Right ventricle myocardium superior (tissue), 1 donor: ENCODE data around the gene PLK2. TPM values are rescaled to one million over a fixed set of nuclear protein-coding genes. Genes with fewer than 3 reads are reported as not detected.

Experiments
- ATAC-seq: fragments of 200-7000 bp; cut with Tn5 transposase; one replicate; pipeline ENCODE4 v1.9.1; 2020; ENCODE audit warnings: mild to moderate bottlenecking; ENCODE audit not compliant: poor library complexity
- DNase-seq: peaks from one replicate; pipeline ENCODE4 v3.0.0-alpha.2; 2020
- intact Hi-C: fragments of 100-400 bp; cut with DNase I; formaldehyde crosslinking; loops from one replicate; pipeline ENCODE4 v1.11.2; 2022
- total RNA-seq: library from RNA; stranded (reverse); fragmentation: NEBNext Ultra II Directional; extraction: Animal tissue kit (Norgen Biotek cat#: 25700); gene quantifications from one replicate; pipeline ENCODE4 v1.2.1, GENCODE V29; 2021
- donor health status: DM: no; HTN: yes; CAD: no; lungs with severe emphysema.

Gene PLK2
- total RNA-seq, 1 donor from 2014 or later = 63.6 TPM

DNA sequence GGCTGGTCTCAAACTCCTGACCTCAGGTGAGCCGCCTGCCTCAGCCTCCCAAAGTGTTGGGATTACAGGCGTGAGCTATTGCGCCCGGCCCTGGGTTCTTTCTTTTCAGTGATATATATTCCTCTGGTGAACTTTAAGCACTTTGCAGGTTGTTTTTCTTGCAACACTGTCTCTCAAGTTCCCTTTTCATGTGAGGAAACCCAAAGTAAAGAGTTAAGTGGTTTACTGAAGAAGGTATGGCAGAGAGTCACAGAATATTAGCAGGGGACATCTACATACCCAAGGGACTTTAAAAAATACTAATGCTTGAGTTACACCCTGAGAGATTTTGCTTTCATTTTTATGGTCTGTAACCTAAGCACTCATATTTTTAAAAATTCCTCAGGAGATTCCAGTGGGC is 24.6 kb upstream of the PLK2 start:
- intact Hi-C loops = no loop called here
- DNase-seq (no peak), ATAC-seq (no peak)

DNA sequence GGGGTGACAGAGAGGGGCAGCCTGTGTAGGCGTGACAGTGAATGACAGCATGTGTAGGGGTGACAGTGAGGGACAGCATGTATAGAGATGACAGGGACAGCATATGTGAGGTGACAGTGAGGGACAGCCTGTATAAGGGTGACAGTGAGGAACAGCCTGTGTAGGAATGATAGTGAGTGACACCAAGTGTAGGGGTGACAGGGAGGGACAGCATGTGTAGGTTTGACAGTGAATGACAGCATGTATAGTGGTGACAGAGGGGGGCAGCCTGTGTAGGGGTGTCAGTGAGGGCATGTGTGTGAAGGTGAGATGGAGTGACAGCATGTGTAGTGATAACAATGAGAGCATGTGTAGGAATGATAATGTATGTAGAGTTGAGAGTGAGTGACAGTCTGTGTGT is 22.6 kb upstream of the PLK2 start:
- no peak for ATAC-seq
- intact Hi-C loops = no loop called here
- no peak for DNase-seq

DNA sequence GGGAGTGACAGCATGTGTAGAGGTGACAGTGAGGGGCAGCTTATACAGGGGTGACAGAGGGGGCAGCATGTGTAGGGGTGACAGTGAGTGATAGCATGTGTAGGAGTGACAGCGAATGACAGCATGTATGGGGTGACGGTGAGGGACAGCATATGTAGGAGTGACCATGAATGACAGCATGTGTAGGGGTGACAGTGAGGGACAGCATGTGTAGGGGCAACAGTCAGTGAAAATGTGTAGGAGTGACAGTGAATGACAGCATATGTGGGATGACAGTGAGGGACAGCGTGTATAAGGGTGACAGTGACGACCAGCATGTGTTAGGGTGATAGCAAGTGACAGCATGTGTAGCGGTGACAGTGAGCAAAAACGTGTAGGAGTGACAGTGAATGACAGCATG is 21.9 kb upstream of the PLK2 start:
- intact Hi-C loops = no loop called here
- ATAC-seq (no peak), DNase-seq (no peak)

DNA sequence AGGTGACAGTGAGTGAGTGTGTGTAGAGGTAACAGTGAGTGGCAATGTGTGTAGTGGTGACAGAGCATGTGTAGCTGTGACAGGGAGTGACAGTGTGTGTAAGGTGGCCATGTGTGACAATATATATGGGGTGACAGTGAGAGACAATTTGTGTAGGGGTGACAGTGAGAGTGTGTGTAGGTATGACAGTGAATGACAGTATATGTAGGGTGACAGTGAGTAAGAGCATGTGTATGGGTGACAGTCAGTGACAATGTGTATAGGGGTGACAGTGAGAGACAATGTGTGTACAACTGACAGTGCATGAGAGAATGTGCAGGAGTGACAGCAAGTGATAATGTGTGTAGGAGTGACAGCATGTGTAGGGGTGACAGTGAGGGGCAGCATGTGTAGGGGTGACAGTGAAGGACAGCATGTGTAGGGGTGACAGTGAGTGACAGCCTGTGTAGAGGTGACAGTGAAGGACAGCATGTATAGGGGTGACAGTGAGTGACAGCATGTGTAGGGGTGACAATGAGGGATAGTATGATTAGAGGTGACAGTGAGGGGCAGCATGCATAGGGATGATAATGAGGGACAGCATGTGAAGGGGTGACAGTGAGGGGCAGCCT is 21.3 kb upstream of the PLK2 start:
- intact Hi-C loops = no loop called here
- no peak for DNase-seq
- ATAC-seq = no peak

DNA sequence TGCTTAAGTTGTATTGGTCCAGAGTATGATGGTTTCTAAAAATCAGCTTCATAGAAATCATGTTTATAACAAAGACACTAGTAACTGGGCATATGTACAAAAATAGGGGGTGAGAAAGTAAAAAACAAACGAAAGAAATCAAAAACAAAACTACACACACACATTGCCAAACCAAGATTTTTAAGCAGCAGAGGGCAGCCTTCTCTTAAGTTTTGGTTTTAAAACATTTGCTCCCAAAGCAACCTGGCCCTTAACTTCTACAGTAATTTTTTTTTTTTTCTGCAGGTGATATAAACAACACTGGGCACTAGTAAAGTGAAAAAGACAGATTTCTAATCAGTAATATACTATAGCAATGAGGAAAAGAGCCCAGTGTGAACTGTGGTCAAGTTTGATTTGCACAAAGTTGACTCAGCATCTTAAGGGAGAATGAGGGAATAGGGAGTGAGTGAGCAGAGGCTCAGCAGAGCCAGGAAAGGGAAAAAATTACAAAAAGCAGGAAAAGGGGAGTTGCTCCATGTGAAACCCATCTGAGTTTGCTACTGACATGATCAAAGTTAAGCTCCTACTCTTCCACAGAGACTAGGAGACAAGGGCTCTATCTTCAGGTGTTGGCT is 18.0 kb upstream of the PLK2 start:
- DNase-seq (no peak), ATAC-seq (no peak)
- intact Hi-C loops = no loop called here

DNA sequence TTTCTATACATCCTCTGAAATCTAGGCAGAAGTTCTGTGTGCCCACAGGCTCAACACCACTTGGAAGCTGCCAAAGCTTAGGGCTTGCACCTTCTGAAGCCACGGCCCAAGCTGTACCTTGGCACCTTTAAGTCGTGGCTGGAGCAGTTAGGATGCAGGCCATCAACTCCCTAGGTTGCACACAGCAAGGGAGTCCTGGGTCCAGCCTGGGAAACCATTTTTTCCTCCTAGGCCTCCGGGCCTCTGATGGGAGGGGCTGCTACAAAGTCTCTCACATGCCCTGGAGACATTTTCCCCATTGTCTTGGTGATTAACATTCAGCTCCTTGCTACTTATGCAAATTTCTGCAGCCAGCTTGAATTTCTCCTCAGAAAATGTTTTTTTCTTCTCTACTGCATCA is 15.5 kb upstream of the PLK2 start:
- intact Hi-C loops = no loop called here
- ATAC-seq = no peak
- DNase-seq = no peak

DNA sequence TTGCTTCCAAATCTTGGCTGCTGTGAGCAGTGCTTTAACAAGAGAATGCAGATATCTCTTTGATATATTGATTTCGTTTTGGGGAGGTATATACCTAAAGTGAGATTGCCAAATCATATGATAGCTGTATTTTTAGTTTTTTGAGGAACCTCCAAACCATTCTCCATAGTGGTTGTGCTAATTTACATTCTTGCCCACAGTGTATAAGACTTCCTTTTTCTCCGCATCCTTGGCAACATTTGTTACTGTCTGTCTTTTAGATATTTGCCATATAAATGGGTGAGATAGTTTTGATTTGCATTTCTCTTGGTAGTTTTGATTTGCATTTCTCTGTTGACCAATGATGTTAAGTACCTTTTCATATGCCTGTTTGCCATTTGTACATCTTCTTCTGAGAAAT is 10.0 kb upstream of the PLK2 start:
- no peak for ATAC-seq
- intact Hi-C loops = loop anchor here (5.0 kb wide), 1 partner anchor 973 kb away; no protein-coding TSS in a partner anchor
- DNase-seq = no peak

DNA sequence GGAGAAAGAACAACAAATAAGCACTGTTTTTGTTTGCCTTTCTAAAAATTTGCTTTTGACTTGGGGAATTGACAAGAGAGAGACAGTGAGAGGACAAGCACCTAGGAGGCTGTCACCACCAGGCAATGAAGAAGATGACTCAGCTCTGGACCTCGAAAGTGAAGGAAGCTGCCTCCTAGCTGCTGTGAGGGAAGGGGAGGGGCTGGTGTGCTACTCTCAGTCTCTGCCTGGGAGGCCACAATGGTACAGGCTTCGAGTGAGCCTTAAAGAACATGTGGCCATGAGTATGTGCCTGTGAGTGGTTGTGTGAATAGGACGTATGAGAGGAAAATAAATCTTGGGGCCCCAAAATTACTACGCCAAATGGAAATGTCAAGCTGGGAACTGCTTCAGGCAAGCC is 7.1 kb upstream of the PLK2 start:
- intact Hi-C loops = loop anchor here (5.0 kb wide), 1 partner anchor 970 kb away; no protein-coding TSS in a partner anchor
- no peak for ATAC-seq
- no peak for DNase-seq

DNA sequence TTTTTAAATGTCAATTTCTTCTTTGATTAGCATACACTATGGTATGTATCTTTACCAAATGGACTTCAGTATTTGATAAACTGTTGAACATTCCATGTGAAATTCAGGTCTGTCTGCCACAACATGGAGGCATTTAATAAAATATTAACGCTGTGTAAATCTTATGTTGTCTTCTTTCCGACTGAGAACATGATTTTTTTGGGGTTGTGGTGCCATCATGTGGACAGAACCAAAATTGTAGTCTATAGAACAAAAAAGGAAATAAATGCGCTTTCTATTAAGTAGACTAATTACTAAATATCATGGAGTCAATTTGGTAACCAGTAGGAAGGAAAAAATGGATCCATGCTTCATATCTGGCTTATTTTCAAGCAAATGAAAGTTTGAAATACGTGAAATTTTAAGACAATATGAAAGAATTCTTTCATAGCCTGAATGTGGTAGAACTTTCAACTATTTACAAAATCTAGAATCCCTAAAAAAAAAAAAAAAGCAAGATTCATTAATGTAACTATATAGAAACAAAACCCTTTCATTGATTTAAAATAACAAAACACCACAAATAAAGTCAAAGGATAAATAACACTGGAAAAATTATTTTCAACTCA is 2.8 kb upstream of the PLK2 start:
- intact Hi-C loops = no loop called here
- no peak for DNase-seq
- no peak for ATAC-seq

DNA sequence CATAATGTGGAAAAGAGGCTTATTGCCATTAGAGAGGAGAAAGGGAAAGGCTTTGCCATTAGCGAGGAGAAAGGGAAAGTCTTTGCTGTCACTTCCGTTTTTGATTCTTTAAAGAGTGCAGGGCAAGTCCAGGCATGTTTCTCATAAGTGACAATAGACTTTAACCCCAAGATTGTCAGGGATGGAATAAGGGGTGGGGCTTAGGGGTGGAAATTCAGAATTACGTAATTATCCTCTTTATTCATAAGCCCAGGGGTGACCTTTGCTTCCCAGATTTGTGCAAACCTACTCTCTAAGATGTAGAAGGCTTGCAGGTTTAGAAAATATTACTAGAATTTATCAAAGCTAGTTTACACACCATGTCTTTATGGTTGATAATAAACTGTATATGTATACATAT is 2.3 kb upstream of the PLK2 start:
- no peak for DNase-seq
- intact Hi-C loops = no loop called here
- no peak for ATAC-seq

DNA sequence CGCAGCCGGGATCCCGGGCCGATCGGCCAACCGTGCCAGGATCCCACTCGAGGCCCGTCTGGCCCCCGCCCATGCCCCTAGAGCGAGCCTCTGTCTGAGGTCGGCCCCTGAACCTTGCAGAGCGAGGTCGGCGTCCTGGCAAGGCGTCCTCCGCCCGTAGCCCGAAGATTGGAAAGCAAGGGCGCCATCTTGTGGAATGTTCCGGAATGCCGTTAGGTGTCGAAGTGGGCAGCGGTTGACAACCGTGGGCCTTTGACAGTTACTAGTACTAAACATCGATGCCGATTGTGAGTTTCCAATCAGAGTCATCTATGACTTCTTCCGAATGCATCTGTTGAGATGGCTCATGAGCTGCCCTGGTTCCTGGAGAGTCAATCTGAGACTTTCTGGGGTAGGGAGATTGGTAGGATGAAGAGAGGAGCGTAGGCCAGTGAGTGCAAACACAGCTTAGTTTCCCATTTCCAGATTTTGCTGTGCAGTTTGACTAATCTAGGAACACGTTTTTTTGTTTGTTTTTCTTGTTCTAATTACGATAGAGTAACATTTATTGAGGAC is 923 bp upstream of the PLK2 start:
- peak; percentile 94 for DNase-seq
- ATAC-seq = peak; percentile 84
- intact Hi-C loops = loop anchor here (2.0 kb wide), 3 partner anchors 572 to 1162 kb away; no protein-coding TSS in a partner anchor

DNA sequence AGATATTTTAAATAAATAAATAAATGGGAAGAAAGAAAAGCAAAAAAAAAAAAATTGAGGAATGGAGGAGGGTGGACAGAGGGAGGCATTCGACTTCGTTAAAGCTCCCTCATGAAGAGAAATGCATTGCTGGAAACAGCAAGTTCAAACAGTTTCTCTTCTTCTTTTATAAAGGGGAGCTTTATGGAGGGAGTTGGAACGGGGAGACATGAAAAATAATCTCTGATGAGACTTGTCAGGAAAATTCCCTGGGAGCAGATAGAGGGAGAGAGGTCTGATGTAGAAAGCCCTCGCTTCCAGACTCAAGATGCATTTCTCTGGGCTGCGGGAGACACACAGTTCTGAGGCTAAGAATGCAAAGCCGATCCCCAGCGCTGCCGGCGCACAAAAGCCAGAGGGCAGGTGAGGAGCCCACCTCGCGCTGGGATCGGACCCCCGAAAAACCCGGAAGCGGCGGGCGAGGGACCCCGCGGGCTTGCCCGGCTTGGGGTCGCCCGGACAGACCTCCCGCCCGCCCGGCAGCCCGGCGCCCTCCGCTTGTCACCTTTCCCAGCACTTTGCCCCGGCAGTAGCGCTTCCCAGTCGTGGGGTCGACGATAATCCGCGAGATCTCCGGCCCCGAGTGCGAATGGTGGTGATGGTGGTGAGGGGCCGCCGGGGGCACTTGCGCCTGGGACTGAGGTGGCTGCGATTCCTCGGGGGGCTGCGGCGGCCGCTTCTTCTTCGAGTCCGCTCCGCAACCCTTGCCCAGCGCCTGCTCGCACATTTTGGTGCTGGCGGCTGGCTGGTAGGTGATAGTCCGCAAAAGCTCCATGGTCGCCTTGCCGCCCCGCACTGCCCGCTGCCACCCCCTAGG is 512 bp downstream of the PLK2 start:
- DNase-seq = peak; percentile 57
- intact Hi-C loops = loop anchor here (2.0 to 10.0 kb wide), 6 partner anchors 95 to 1161 kb away; no protein-coding TSS in a partner anchor

DNA sequence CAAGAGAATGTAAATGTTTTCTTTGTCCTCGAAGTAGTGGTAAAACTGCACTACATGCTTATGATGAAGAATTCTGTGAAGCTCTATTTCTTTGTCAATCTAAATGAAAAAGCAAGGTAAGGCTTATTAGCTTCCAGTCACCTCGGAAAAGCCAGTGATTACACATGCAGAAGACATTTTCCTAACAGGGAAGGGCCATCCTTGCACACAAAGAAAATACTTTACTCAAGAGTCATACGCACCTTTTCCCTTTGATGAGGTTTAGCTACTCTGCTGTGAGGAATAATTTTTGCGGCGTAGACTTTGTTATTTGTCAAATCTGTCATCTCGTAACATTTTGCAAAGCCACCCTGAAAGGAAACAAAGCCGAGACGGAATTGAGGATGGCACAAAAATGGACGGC is 1.1 kb downstream of the PLK2 start:
- ATAC-seq (no peak), DNase-seq (no peak)
- intact Hi-C loops = loop anchor here (10.0 kb wide), 3 partner anchors 94 to 384 kb away; no protein-coding TSS in a partner anchor

More for the DNA sequence above, 512 bp downstream of the PLK2 start:
- ATAC-seq = peak; percentile 33

DNA sequence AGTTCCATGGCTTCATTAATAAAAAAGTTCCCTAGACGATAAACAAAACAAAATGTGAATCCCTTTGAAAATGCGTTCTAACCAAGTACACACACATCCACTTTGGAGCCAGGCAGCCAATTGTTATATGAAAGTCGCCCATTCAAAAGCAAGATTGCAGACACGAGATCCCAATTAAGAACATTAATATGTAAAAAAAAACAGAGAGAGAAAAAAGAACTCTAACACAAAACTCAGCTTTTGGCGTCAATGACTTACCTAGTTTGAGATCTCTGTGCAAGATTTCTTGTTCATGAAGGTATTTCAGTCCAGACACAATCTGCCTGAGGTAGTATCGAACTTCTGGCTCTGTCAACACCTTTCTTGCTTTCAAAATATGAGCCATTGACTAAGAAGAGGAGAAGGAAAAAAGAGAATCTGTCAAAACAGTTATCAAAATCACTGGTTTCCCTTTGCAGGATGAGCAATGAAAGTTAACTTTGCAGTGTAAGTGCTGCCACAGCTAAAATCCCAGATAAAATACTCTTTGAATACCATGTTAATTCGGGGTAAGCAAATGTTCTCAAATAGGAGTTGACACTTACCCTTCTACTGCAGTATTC is 1.6 kb downstream of the PLK2 start:
- no peak for DNase-seq
- intact Hi-C loops = loop anchor here (10.0 kb wide), 3 partner anchors 93 to 383 kb away; no protein-coding TSS in a partner anchor
- ATAC-seq = no peak

DNA sequence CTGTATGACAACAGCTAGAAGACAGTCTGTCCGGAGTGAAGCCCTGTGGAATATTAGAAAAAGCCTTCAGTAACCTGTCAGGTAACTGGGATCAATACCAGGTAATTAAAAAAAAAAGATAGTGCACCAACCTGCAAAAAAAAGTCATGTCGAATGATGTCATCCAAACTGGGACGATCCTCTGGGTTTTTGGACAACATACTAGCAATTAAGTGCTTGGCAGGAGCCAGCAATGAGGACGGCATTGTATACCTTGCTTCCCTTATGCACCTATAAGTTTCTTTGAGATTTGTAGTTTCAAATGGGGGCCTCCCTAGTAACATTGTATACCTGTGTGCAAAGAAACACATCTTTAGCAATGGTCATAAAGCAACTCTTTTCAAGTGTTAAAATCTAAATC is 2.8 kb downstream of the PLK2 start:
- intact Hi-C loops = loop anchor here (10.0 kb wide), 3 partner anchors 92 to 382 kb away; no protein-coding TSS in a partner anchor
- ATAC-seq (no peak), DNase-seq (no peak)

DNA sequence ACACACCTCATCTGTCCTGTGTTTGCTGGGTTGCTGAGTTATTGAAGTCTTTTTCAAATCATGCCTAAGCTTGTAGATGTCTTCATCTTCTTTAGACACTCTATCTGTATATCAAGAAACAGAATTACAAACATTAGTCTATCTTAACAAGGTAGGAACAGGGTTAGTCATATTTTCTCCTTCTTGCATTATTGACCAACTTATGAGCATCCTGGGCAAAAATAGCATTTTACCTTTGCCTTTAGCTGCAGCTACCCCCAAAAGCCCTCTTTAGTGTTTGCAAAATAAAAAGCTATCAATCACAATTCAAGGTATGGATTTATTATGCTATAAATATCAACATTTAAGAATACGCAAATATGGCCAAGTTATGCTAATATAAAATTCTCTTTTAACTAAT is 3.4 kb downstream of the PLK2 start:
- no peak for ATAC-seq
- intact Hi-C loops = loop anchor here (10.0 kb wide), 3 partner anchors 92 to 382 kb away; no protein-coding TSS in a partner anchor

DNA sequence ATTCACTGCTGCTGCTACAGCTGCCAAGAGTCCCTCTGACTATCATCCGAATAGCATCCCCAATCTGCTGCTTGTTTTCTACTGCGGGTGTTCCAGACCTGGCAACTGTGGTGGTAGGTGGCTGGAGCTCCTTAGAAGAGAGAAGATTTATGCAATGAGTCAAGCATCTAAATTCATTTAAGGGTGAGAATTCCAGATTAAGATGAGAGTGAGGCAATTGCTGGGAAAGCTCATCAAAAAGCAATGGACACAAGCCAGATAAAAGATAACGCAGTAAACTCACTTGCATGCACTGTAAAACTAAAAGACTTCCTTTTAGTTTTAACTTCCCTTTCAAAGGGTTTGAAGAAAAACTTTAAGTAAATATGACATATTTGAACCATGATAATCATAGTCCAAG is 3.9 kb downstream of the PLK2 start:
- no peak for DNase-seq
- intact Hi-C loops = loop anchor here (10.0 kb wide), 3 partner anchors 91 to 381 kb away; no protein-coding TSS in a partner anchor
- no peak for ATAC-seq

More for the DNA sequence above, 3.4 kb downstream of the PLK2 start:
- DNase-seq = no peak

DNA sequence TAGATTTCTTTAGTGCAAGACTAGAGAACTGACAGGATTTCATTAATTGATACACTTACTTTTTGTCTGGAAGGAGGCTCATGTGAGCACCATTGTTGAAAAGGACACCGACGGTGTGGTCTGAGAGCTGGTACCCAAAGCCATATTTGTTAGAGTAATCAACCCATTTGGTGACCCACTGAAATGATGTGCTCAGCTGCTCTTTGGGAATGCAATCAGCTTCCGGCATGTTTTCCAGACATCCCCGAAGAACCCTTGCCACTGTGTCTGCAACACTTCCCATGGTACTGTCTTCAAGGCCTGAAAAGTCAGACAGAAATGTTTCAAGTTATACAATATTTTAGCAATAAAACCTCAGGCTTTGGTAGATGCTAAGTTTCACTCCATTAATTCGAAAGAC is 4.4 kb downstream of the PLK2 start:
- no peak for DNase-seq
- intact Hi-C loops = loop anchor here (10.0 kb wide), 3 partner anchors 91 to 381 kb away; no protein-coding TSS in a partner anchor
- ATAC-seq = no peak
